Activated effector memory CD4-positive, alpha-beta T cell treated with Interleukin-2 at 50 U/mL for 16 hours (primary cell): ENCODE results near the gene ASIP.
"Not testable (repeated sequence)": the region's sequence is repeated elsewhere in the genome, so short reads cannot be mapped to it uniquely, and the experiment has no call there.

ENCODE experiments used
- DNase-seq: peaks from one replicate; pipeline ENCODE4 v3.0.0-alpha.2; 2020

ASIP gene, protein sequence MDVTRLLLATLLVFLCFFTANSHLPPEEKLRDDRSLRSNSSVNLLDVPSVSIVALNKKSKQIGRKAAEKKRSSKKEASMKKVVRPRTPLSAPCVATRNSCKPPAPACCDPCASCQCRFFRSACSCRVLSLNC

DNA sequence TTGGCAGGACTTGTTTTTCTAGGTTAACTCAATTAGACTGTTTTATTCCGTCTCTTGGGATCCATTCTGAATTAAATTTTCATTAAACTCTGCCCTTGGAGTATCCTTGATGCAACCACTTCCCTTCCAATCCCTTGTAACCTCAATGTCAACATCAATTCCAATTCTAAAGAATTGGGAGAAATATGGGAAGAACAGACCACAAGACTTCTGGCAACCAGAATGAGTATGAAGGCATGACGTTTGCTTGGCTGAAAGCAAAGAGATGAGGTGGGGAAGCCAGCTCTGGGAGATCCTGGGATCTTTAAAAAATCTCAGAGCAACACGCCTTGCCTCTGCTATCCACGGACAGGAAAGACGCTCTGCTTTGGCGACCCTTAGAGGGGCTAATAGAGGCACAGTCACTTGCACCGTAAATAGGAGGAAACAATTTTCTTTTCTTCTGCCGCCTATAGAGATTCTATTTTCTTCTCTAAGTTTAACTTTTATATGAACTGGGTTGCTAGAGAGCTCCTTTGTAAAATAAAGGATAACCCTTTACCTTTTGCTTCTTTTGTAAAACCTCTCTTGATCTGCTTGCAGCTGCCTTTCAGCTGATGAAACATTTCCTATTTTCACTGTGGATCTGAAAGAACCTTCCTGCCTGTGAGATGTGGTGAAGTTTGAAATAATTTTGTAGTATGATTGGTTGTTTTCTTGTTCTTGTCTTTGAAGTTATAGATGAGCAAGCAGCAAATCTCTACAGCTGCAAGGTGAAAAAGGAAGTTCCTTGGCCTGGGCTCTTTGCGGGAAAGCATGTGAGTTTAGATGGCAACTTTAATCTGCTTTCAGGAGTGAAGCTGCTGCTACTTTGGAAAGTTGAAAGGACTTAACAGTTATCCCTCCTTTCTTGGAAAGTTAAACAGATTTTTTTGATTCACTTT, at the start of gene ASIP:
TSS of gene ASIP (plus strand) at position 731 of the 923 bp plus-strand sequence. CDS start 18,952 bp downstream, outside the sequence.
- DNase-seq, result no peak

DNA sequence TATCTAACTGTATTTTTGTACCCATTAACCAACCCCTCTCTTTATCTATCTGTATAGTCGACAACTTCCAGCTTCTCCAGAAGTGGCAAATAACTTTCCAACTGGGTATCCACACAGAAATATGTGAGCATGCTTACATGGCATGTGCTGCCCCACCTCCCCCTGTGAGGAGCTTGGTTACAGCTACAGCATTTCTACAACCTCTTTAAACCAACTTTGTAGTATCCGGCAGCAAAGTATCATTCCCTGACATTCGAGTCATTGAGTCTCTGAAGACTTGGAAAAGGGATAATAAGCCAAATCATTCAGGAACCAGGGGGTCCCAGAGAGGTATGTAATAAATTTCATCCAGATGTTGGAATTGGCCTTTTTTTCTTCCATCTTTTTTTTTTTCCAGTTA, 48.2 kb upstream of the ASIP start:
- no peak for DNase-seq

DNA sequence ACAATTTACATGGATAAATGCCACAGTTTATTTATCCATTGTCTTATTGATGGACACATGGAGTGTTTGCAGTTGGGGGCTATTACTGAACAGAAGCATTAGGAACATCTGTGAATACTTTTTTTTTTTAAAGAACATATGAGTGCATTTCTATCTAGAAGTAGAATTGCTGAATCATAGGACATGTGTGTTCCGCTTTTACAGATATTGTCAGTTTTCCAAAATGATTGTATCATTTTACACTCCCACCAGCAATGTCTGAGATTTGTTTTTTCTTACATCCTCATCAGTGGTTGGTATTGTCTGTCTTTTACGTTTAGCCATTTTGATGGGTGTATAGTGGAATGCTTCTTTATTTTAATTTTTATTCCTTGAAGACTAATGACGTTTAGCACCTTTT, 42.0 kb upstream of the ASIP start:
- no peak for DNase-seq

DNA sequence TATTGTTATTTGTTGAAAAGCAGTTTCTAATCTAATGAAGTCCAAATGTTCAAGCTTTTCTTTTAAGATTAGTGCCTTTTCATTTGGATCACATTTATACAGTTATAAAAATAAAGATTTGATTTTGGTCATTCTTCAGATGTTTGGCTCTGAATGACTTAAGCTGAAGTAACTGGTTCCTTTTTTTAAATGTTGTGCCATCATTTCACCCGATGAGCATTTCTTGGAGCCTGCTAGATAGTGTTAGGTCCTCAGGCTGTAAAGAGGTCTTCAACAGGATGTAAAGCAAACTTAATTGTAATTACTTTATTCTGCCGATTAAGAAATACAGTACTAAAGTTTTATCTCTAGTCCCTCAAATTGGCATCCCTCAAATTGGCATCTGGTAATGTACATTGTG, 41.2 kb upstream of the ASIP start:
- DNase-seq, result no peak

DNA sequence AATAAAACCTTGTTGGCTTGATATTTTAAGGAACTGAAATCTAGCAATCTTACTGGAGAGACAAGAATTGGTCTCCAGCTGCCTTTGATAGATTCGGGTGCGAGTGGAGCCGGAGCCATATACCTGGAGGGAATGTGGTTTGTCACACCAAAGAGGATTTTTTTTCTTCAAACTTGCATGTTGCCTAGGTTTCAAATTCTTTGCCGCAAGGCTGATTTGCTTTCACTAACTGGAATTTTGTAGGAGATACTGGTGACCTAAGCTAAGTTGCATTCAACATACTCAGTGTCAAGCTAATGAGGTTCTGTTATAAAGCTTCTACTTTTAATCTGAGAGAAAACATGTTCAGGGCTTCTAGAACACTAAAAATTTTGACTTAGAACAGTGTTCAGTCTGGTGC, 39.7 kb upstream of the ASIP start:
- DNase-seq, result no peak

DNA sequence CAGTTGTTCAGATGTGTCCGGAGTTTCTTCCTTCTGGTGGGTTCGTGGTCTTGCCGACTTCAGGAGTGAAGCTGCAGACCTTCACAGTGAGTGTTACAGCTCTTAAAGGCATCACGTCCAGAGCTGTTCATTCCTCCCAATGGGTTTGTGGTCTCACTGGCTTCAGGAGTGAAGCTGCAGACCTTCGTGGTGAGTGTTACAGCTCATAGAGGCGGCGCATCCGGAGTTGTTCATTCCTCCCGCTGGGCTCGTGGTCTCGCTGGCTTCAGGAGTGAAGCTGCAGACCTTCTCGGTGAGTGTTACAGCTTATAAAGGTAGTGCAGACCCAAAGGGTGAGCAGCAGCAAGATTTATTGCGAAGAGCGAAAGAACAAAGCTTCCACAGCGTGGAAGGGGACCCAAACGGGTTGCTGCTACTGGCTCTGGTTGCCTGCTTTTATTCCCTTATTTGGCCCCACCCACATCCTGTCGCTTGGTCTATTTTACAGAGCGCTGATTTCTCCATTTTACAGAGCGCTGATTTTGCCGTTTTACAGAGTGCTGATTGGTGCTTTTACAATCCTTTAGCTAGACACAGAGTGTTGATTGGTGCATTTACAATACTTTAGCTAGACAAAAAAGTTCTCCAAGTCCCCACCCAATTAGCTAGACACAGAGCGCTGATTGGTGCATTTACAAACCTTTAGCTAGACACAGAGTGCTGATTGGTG, 35.9 kb upstream of the ASIP start:
- not testable (repeated sequence) for DNase-seq

DNA sequence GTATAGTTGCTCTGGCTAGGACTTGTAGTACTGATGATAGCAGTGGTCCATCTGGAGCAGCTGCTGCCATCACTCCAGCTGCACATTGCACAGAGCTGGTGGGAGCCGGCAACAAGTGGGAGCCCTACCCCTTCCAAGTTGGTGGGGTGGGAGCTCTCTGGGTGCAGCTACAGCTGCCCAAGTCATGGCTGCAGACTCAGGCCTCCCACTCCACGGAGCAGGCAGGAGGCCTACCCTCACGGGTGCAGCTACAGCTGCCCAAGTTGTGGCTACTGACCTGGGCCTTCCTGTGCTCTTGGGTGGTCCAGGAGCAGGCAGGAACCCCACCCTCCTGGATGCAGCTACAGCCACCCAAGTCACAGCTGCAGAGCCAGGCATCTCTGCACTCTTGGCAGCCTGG, 32.1 kb upstream of the ASIP start:
- DNase-seq, result no peak

DNA sequence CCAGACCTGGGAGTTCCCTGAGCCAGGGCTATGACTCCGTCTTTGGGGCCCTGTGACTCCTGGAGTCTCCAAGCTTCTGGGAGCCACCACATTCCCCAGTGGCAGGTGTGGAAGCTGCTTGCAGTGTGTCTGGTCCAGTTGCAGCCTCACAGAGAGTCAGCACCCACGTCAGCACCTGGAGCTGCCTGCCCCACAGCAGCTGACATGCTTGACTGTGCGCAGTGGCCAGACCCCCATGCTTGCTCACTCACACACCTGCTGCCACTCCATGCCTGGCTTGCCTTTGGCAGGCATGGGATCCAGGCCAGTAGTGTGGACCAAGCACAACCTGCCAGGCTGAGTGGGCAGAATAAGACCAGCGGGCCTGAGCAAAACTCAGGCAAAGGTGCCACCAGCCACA, 31.0 kb upstream of the ASIP start:
- DNase-seq, result no peak

DNA sequence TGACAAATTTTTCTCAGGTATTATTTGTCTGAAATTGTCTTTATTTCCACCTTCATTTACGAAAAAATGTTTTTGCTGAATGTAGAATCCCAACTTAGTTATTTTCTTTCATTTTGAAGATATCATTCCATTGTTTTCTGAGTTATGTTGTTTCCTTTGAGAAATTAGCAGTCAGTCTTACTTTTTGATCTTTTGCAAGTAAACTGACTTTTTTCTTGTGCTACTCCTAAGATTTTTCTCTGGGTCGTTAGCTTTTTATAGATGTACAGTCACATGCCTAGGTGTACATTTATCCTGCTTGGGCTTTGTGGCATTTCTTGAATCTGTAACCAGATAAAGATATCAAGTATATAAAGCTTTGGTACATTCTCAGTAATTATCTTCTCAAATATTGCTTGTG, 29.6 kb upstream of the ASIP start:
- no peak for DNase-seq

DNA sequence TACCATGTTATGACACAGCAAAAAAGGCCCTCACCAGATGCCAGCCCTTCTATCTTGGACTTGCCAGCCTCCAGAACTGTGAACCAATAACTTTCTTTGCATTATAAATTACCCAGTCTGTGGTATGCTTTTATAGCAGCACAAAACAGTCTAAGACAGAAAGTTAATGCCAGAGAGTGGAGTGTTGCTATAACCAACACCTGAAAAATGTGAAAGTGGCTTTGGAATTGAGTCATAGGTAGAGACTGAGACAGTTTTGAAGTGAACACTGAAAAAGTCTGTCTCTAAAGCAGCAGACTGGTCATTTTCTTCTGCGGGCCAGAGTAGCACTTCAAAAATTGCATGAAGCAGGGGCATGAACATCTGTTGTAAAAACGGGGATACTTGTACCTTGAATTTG, 28.0 kb upstream of the ASIP start:
- DNase-seq, result no peak

DNA sequence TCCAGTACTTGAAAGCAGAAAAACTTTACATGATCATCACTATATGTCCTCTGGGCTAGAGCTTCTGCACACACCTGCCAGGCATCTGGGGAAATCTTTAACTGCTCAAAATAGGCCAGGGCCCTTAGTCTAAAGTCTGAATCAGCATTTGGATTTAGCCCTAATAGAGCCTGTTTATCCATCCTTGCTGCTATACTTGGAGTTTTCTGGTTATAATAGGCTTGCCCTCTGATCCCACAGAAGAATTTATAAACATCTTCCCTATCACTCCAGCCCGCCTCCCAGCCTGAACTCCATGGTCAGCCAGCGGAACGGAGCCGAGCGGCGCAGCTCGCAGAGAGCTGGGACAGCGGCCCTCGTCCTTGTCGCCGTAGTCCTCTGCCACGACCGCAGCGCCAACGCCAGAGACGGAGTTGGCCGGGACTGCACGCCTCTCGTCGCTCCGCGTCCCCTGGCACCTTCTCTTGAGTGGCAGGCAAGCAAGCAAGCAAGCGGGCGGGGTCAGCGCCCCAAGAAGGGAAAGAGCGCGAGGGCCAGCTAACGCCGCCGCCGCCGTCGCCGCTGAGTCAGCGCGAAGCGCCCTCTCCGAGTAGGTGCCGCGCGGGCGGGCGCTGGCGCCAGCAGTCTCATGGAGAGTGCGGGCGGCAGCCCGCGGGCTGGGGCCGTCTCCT, 25.4 kb upstream of the ASIP start:
- peak; percentile 5 for DNase-seq

DNA sequence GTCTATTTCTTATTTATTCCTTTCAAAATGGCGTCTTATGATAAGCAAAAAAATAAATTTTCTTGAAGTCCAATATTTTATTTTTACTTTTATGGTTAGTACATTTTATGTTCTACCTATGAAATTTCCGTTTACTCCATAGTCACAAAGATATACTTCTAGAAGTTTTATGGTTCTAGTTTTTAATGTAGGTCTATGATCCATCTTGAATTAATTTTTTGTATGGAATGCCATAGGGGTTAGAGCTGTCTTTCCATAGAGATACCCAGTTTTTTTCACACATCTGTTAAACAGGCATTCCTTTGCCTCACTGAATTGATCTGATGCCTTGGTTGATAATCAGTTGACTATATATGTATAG, 24.9 kb upstream of the ASIP start:
- no peak for DNase-seq

DNA sequence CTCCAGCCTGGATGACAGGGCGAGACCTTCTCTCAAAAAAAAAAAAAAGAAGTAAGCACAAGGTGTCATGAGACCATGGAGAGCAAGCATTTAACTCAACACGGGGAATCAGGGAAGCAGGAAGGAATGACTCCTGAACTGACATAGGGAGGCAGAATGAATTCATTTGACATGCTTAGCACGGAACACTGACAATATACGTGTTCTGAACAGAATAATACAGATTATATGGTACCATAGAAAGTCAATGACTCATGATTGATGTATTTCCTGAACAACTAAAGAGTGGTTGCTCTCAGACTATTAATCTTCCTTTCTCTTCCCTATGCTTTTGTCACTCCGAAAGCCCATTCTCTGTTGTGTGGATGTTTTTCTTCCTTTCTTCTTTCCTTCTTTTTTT, 20.7 kb upstream of the ASIP start:
- DNase-seq, result no peak

DNA sequence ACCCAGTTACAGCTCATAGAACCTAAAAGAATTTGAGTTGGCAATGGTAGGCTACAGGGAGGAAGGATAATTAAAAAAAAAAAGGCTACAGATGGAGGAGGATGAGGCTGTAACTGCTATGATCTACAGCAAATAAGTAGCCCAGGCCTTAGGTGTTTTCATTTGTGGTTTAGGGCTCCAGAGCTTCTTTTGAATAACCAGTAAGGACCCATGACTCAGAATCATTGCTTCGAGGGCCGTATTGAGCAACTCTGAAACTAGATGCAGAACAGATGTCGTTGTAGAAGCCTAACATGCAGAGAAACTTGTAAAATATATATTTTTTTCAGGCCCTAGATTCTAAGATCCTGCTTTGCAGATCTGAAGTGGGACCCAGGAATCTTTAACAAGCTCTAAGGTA, 19.0 kb upstream of the ASIP start:
- no peak for DNase-seq

DNA sequence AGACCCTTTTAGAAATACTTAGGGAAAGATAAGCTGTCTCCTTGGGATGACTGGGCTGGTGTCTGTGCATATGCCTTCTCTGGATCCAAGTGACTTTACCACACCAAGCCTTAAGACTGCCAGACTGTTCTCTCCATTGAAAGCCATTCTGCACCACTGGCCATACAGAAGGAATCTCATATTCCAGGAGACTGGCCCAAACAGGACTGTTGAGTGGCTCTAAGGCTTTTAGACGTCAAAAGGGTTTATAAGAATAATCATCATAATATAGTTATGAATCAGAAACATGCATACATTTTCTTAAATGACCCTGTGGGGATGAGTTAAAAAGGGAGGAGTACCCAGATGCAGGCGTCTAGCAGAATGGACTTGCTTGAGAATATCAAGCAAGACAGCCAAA, 17.0 kb upstream of the ASIP start:
- not testable (repeated sequence) for DNase-seq

DNA sequence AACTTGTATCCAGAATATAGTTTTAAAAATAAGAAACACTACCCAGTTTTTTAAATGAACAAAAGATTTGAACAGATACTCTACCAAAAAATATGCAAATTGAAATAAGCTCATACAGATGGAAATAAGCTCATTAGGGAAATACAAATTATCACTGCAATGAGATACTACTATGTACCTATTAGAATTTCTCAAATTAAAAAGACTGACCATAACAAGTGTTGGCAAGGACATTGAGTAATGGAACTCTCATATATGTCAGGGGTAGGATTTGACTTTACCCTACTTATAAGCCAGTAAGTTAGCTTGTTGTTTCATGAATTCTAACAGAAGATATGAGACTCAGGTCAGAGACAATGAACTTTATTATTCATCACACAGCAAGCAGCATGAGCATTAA, 9.6 kb upstream of the ASIP start:
- DNase-seq, result no peak

DNA sequence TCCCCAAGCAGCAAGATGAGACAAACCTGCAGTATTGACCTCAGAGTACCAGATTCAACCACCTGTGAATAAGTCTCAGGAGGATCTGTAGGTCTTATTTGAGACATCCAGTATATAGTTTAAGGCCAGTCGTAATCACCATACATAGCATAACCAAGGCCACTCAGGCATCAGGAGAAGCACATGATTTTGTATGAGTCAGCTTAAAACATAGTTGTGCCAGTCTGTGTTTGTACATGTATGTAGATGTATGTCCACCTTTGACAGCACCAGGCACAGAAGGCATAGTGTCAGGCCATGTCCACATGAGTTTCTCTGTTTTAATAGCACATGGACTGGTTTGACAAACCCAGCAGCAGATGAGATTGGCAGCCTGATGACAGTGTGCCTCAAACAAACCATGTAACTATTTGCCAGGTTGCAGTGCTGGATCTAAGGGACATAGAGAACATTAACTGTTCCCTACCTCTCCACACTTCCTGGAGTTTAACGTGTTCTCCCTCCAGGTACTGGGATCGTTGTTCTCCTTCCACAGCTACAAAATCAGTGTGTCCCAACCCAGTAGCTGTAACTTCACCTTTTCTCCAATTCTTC, 8.6 kb upstream of the ASIP start:
- no peak for DNase-seq

DNA sequence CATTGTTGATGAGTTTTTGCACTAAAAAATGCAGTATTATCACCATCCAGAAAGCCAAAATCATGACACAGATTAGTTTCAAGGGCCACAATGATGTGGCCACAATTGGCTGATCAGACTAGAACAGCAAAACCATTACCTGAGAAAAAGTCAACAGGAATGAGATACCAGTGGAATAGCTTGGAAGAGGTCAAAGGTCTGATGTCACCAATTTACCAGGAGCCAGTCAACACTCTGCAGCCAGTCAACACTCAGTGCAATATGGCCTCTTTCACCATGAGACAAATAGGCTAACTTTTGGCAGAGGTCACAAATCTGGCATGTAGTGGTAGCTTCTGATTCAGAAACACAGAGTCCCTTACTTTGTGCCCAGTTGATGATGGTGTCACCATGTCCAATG, 7.5 kb upstream of the ASIP start:
- no peak for DNase-seq

DNA sequence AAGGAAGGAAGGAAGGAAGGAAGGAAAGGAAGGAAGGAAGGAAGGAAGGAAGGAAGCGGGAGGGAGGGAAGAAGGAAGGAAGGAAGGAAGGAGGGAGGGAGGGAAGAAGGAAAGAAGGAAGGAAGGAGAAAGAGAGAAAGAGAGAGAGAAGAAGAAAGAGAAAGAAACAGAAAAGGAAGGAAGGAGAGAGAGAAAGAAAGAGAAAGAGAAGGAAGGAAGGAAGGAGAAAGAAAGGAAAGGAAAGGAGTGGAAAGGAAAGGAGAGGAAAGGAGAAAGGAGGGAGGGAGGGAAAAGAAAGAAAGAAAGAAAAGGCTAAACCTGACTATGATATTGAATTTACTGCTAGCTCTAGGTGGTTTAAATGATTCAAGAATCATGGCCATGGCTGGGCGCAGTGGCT, 5.3 kb upstream of the ASIP start:
- no peak for DNase-seq

DNA sequence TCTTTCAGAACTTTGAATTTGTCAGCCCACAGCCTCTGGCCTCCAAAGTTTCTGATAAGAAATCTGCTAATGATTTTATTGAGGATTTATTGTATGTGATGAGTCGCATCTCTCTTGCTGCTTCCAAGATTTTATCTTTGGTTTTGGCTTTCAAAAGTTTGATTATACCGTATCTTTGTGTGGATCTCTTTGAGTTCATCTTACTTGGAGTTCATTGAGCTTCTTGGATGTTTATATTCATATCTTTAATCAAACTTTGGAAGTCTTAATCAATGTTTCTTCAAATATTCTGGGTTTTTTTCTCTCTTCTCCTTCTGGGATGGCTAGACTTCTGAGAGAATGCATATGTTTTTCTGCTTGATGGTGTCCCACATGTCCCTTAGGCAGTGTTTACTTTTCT, 3.3 kb upstream of the ASIP start:
- DNase-seq, result no peak

DNA sequence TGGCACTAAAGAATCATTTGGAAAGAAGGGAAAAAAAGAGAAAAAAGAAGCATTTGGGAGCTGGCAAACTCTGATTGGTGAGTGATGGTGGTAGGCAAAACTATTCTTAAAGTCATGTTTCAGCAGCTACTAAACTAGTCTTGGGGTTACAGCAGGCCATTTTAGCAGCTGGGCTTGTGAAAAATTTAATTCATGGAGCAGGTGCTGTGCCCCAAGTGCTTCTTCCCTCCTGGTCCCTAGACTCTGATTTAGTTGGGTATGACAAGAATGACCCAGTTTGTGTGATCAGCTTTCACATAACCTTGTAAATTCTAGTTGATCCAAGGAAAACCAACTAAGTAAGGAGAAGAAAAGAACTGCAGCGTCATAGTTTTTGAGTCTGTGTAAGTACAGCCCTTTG, 1.1 kb upstream of the ASIP start:
- no peak for DNase-seq

DNA sequence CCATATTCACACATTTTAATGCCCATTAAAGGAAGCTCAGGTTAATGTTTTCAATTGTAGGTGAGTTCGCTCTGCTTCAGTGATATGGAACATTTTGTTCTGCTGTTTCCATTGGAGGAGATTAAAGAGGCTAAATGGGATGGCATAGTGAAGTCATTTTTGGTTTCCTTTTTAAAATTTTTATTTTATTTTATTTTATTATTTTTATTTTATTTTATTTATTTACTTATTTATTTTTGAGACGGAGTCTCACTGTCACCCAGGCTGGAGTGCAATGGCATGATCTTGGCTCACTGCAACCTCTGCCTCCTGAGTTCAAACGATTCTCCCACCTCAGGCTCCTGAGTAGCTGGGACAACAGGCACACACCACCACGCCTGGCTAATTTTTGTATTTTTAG, 792 bp downstream of the ASIP start:
- DNase-seq, result not testable (repeated sequence)

DNA sequence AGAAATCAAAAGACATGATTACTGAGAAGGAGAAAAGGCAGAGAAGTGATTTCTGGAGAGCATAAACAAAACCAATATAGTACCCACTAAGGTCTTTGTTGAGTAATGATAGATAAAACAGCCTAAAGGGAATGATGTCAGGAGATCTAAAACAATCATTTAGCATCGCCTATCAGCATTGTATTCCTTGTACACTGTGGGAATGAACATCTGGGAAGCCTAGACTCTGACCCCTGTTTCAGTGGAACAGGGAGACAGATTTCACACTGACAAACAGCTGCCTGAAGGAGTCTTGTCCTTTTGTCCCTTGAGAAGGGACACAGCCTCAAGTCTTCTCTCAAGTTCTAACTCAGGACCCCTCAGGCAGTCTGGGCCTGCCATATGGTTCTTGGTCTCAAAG, 1.7 kb downstream of the ASIP start:
- no peak for DNase-seq
